ENCODE data around the gene OPCML.

OPCML gene

DNA sequence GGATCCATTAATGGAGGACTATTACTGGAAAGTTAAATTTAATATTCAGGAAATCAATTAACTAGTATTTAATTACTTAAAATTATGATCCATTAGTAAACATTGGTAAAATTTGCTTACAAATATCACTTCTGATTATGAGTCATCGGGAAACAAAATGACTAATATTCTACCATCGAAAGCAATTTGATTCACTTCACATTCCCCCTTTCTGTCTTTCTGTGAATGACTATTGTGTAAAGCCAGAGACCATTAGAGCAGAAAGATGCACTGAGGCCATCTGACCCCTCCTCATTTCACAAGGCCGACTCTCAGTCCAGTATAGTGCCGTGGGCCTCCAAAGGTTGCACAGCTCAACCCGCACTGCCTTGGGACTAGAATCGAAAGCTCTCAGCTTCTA lies 619.0 kb downstream of the OPCML start:
- TF ChIP-seq, protein P1, sequence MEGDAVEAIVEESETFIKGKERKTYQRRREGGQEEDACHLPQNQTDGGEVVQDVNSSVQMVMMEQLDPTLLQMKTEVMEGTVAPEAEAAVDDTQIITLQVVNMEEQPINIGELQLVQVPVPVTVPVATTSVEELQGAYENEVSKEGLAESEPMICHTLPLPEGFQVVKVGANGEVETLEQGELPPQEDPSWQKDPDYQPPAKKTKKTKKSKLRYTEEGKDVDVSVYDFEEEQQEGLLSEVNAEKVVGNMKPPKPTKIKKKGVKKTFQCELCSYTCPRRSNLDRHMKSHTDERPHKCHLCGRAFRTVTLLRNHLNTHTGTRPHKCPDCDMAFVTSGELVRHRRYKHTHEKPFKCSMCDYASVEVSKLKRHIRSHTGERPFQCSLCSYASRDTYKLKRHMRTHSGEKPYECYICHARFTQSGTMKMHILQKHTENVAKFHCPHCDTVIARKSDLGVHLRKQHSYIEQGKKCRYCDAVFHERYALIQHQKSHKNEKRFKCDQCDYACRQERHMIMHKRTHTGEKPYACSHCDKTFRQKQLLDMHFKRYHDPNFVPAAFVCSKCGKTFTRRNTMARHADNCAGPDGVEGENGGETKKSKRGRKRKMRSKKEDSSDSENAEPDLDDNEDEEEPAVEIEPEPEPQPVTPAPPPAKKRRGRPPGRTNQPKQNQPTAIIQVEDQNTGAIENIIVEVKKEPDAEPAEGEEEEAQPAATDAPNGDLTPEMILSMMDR (conservative IDR thresholded peaks at IDR 0.05; ENCODE audit: low read length): no peak
- DNase-seq (ENCODE audit: low read depth): no peak

DNA sequence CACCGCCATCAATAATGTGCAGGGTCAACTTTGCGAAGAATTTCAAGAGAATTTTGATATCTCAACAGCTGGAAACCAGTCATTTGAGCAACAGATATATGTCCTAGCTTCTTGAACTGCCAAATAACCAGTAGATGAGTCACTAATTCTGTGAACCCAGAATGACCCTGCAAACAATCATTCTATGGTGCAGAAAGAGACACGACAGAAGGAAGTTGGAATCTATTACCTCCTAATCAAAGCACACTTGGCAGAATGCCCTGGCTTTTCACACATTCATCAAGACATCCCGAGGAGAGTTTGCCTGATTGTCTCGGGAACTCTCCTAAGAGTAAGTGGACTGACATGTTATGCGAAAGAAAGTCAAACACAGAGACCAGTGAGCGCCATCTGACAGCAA lies 621.1 kb downstream of the OPCML start:
- TF ChIP-seq, protein P1 (conservative IDR thresholded peaks at IDR 0.05; ENCODE audit: low read length): no peak
- H3K4me3 ChIP-seq (ENCODE audit: low read length): no peak overlapping the region
- peak; percentile 72 for DNase-seq (ENCODE audit: low read depth)

More for the DNA sequence above, 619.0 kb downstream of the OPCML start:
- no peak overlapping the region for H3K4me3 ChIP-seq (ENCODE audit: low read length)

DNA sequence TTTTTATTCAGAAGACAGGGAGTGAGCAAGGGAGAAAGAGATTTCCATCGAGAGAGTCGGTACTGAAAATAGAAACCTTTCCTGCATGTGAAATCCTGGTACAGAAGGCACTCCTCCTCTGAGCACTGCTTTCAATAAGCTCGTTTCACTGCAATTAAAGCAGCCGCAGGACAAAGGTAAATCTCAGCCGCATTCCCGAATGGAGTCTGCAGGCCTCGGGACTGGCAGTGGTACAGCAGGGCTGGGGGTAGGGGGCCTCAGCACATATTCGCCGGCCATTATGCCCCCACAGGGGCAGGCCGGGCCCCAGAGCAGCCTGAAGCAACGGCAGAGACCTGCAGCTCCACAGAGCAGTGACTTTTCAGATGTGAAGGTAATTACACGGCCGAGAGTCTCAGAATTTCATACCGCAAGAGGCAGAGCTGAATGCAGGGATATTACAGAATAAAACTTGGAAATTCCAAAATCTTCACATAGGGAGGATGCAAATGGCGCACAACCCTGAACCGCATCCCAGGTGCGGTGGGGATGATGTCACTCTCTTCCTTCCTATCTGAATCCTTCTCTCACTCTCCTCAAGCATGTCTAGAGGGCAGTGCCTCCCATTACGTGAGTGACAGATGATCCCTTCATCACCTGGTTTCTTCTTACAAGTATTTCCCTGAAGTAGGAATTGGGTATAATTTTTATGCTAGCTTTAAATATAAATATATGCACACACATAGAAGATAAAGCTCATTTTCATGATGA lies 622.1 kb downstream of the OPCML start:
- H3K4me3 ChIP-seq (ENCODE audit: low read length): no peak overlapping the region
- TF ChIP-seq, protein P1 (conservative IDR thresholded peaks at IDR 0.05; ENCODE audit: low read length): no peak
- DNase-seq (ENCODE audit: low read depth): no peak

DNA sequence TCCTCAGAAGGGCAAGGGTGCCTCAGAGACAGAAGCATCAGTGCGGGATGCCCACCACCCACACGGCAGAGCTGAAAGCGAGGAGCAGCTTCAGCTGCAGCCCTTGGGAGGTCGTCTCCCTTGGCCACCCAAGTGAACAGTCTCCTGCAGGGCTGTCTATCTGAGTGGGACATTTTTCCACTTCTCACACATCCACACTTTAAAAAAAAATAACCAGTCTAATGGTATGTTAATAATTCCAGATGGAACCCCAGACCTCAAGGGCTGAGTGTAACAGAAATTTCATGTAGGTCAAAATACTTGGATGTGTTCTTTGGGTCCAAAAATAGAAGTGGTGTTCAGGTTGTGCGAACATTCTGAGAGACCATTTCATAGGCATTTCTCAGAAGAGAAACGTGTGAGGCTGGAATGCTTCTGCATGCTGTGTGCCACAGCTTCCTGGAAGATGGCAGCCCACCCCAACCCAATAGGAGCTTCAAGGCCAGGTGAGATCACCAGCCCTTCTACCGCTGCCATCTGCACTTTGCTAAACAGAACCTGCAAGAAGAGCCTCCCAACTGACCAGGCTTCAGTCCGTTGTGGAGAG lies 623.2 kb downstream of the OPCML start:
- TF ChIP-seq, protein P1 (conservative IDR thresholded peaks at IDR 0.05; ENCODE audit: low read length): no peak
- no peak for DNase-seq (ENCODE audit: low read depth)

DNA sequence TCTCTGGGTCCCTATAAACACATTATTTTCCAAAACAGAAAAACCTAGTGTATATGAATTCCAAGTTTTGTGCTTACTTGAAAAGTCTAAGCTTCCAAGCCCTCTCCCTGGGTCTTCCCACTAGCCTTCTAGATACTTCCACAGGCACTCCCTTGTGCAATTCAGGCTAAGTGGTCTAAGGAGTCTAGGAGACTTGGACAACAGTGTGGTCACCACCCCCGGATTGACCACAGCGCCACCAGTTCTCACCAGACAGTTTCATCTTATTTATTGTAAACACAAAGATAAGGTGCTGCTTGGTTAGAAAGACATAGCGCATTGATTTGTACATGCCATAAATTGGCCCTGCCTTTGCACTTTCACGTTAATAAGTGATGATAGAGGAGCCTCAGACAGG lies 623.9 kb downstream of the OPCML start:
- H3K4me3 ChIP-seq (ENCODE audit: low read length): no peak overlapping the region
- TF ChIP-seq, protein P1 (conservative IDR thresholded peaks at IDR 0.05; ENCODE audit: low read length): no peak
- DNase-seq (ENCODE audit: low read depth): no peak

More for the DNA sequence above, 623.2 kb downstream of the OPCML start:
- H3K4me3 ChIP-seq (ENCODE audit: low read length): no peak overlapping the region

DNA sequence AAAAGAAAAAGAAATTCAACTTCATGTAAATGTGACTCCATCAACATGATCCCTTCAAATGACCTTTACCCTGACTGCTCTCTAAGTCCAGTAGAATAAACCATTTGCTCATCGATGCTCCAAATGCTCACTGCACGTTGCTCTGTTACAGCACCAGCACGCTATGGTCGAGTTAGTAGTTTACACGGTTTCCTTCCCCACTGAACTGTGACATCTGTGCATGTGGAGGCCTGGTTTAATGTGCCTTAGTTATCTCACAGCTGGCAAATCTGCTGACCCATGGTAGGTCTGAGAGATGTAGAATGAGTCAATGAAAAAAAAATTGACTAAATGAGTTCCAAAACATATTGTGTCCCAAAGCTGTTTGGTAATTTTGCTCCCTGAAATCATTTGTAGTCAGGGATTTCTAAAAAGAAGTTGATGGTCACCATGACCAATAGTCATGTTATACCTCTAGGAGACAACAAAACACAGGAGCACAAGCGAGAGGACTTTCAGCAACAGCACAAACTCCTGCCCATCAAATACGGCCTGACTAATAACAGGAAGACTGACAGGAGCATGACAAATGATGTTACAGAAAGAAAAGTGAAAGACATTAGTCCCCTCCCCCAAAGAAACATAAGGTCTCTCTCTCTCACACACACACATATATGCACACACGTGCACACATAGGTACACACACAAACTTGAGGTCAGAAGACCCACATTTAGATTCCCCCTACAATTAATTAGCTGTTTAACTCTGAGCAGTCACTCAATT lies 624.5 kb downstream of the OPCML start:
- no peak for DNase-seq (ENCODE audit: low read depth)
- no peak overlapping the region for H3K4me3 ChIP-seq (ENCODE audit: low read length)
- TF ChIP-seq, protein P1 (conservative IDR thresholded peaks at IDR 0.05; ENCODE audit: low read length): no peak

Measured in AG10803 (cell line).